A549 (cell line): ENCODE measurements around the gene HPRT1. TPM values are rescaled to one million over a fixed set of nuclear protein-coding genes. Genes with fewer than 3 reads are reported as not detected.
A peak's percentile ranks its signal among the peaks of the same experiment; 100 is the strongest.

ENCODE experiments used
- ATAC-seq, 2 experiments: fragments of 200-7000 bp in 1 of 2; fragments of >200 bp in 1 of 2; cut with Nextera tagmentation in 1 of 2; cut with Tn5 transposase in 1 of 2; 3 replicates each; pipeline versions ENCODE4 v1.8.0 to v1.9.1; 2018 to 2020; ENCODE audit warnings: mild to moderate bottlenecking in 1 of 2, moderate library complexity in 1 of 2
- CTCF ChIA-PET: fragments of 300-600 bp; sonication (Branson Sonifier 250); formaldehyde crosslinking; extraction: SDS; loops from one replicate; lab custom pipeline; 2021; ENCODE audit warnings: antibody characterized with exemption, inconsistent platforms; lab: Yijun Ruan, JAX
- POLR2A ChIA-PET: fragments of 350-600 bp; formaldehyde crosslinking; extraction: SDS; loops from one replicate; lab custom pipeline; 2021; ENCODE audit warnings: antibody characterized with exemption, inconsistent platforms; lab: Yijun Ruan, JAX
- DNase-seq, 2 experiments: peaks; one replicate each; pipeline versions ENCODE4 v3.0.0 to v3.0.0-alpha.2; 2011 to 2016; ENCODE audit warnings: low read depth in 1 of 2, low spot score in 1 of 2
- FAIRE-seq: peaks from 2 replicates; lab custom pipeline; 2011; peaks lifted over from hg19 to GRCh38; lab: Jason Lieb, UNC
- H3K27ac ChIP-seq, 2 experiments: fragments of >200 bp; sonication (Bioruptor Twin); formaldehyde crosslinking; 3 replicates each; pipeline ENCODE4 v1.5.1; 2016 to 2017
- H3K4me1 ChIP-seq: fragments of >200 bp; sonication (Bioruptor Twin); formaldehyde crosslinking; 3 replicates; pipeline ENCODE4 v1.6.1; 2016
- H3K4me2 ChIP-seq: fragments of >200 bp; sonication (Bioruptor Twin); formaldehyde crosslinking; 3 replicates; pipeline ENCODE4 v1.6.1; 2016
- H3K4me3 ChIP-seq: fragments of >200 bp; sonication (Bioruptor Twin); formaldehyde crosslinking; 3 replicates; pipeline ENCODE4 v1.5.1; 2016
- H3K9me3 ChIP-seq: fragments of >200 bp; sonication (Bioruptor Twin); formaldehyde crosslinking; 3 replicates; pipeline ENCODE4 v1.6.1; 2016
- ATOH8 ChIP-seq: fragments of 250-450 bp; sonication (Bioruptor Pico); IDR thresholded peaks from 2 replicates; pipeline ENCODE4 v1.5.0; 2020; ENCODE audit warnings: low read depth, mild to moderate bottlenecking, moderate library complexity
- CBX8 ChIP-seq: fragments of 200-600 bp; sonication (generic); IDR thresholded peaks from 2 replicates; pipeline ENCODE4 v1.6.1; 2016
- CHD2 ChIP-seq: fragments of 150-350 bp; IDR thresholded peaks from 2 replicates; pipeline ENCODE4 v1.6.1; 2014; ENCODE audit warnings: low read length; ENCODE audit not compliant: partially characterized antibody
- ELK1 ChIP-seq: fragments of 150-350 bp; IDR thresholded peaks from 2 replicates; pipeline ENCODE4 v1.6.1; 2014; ENCODE audit warnings: low read depth, mild to moderate bottlenecking, low read length
- EP300 ChIP-seq, 2 experiments: fragments of >200 bp; sonication (Bioruptor Twin); formaldehyde crosslinking; IDR thresholded peaks; 2 replicates in 1 of 2; 3 replicates in 1 of 2; pipeline ENCODE4 v1.6.1; 2016 to 2017
- FOSB ChIP-seq: fragments of 250-450 bp; sonication (Bioruptor Pico); IDR thresholded peaks from 2 replicates; pipeline ENCODE4 v1.5.0; 2020; ENCODE audit warnings: mild to moderate bottlenecking, moderate library complexity
- FOSL2 ChIP-seq, 2 experiments: fragments of 450-650 bp in 1 of 2; fragments of >200 bp in 1 of 2; sonication (Bioruptor Twin) in 1 of 2; formaldehyde crosslinking; IDR thresholded peaks; 2 replicates each; pipeline versions ENCODE4 v1.5.0 to v1.6.1; 2016 to 2020; ENCODE audit warnings: mild to moderate bottlenecking in 1 of 2, moderate library complexity in 1 of 2
- FOXS1 ChIP-seq: fragments of 250-450 bp; sonication (Bioruptor Pico); IDR thresholded peaks from 2 replicates; pipeline ENCODE4 v1.5.0; 2020; ENCODE audit warnings: mild to moderate bottlenecking, moderate library complexity
- HDAC2 ChIP-seq: fragments of 200-600 bp; sonication (generic); IDR thresholded peaks from 2 replicates; pipeline ENCODE4 v1.6.1; 2016
- HES2 ChIP-seq: fragments of >200 bp; sonication (Bioruptor Twin); formaldehyde crosslinking; IDR thresholded peaks from 2 replicates; pipeline ENCODE4 v1.6.1; 2016
- HEYL ChIP-seq: fragments of 250-450 bp; sonication (Bioruptor Pico); IDR thresholded peaks from 2 replicates; pipeline ENCODE4 v1.8.0; 2021; ENCODE audit warnings: mild to moderate bottlenecking, moderate library complexity
- HMGXB4 ChIP-seq: fragments of 250-450 bp; sonication (Bioruptor Pico); IDR thresholded peaks from 2 replicates; pipeline ENCODE4 v1.5.0; 2021; ENCODE audit warnings: mild to moderate bottlenecking, moderate library complexity, borderline replicate concordance
- HOXA7 ChIP-seq: fragments of 250-450 bp; sonication (Bioruptor Pico); IDR thresholded peaks from 2 replicates; pipeline ENCODE4 v1.5.0; 2020; ENCODE audit warnings: mild to moderate bottlenecking, moderate library complexity
- HOXB5 ChIP-seq: fragments of 250-450 bp; sonication (Bioruptor Pico); IDR thresholded peaks from 2 replicates; pipeline ENCODE4 v1.5.0; 2020; ENCODE audit warnings: mild to moderate bottlenecking, moderate library complexity
- JUN ChIP-seq, 2 experiments: fragments of >200 bp; sonication (Bioruptor Twin); formaldehyde crosslinking; IDR thresholded peaks; 2 replicates in 1 of 2; 3 replicates in 1 of 2; pipeline ENCODE4 v1.6.1; 2016 to 2017
- NFE2L2 ChIP-seq: fragments of 150-350 bp; conservative IDR thresholded peaks from 2 replicates; pipeline ENCODE4 v1.6.1; 2014; ENCODE audit warnings: low read length
- PHF8 ChIP-seq: fragments of 200-600 bp; sonication (generic); IDR thresholded peaks from 2 replicates; pipeline ENCODE4 v1.6.1; 2016; ENCODE audit warnings: low read depth, mild to moderate bottlenecking, antibody characterized with exemption, moderate library complexity, borderline replicate concordance
- RCOR1 ChIP-seq: fragments of 150-350 bp; IDR thresholded peaks from 2 replicates; pipeline ENCODE4 v1.6.1; 2014; ENCODE audit warnings: antibody characterized with exemption, low read length, low read depth
- SREBF2 ChIP-seq: fragments of 450-650 bp; IDR thresholded peaks from 2 replicates; pipeline ENCODE4 v1.6.1; 2014; ENCODE audit warnings: mild to moderate bottlenecking, moderate library complexity
- TFCP2L1 ChIP-seq: fragments of 250-450 bp; sonication (Bioruptor Pico); IDR thresholded peaks from 2 replicates; pipeline ENCODE4 v1.5.0; 2021; ENCODE audit warnings: mild to moderate bottlenecking
- ZC3H11A ChIP-seq: fragments of 450-650 bp; IDR thresholded peaks from 2 replicates; pipeline ENCODE4 v1.6.1; 2014; ENCODE audit warnings: antibody characterized with exemption, mild to moderate bottlenecking
- WGBS: methylation state at CpG from one replicate; pipeline ENCODE4 v1.1.6; 2017; ENCODE audit errors: missing lambda C conversion rate; 5-methylcytosine and 5-hydroxymethylcytosine counted together
- polyA plus RNA-seq, 4 experiments: library from polyadenylated mRNA; depleted of rRNA in 3 of 4; stranded (reverse); fragments of >200 nt; fragmentation: RNase III in 1 of 4; extraction: RNeasy Plus Mini Kit Qiagen cat#74134 plus additional on column Dnase treatment in 1 of 4; gene quantifications; 2 replicates in 3 of 4; 3 replicates in 1 of 4; pipeline ENCODE4 v1.2.3, GENCODE V29; 2011 to 2017
- TF ChIP-seq, protein P1 (sequence below): fragments of 450-650 bp; IDR thresholded peaks from 2 replicates; pipeline ENCODE4 v1.6.1; 2014; ENCODE audit warnings: antibody characterized with exemption
- TF ChIP-seq, protein P2 (sequence below): fragments of 200-600 bp; sonication (generic); IDR thresholded peaks from 2 replicates; pipeline ENCODE4 v1.6.1; 2016; ENCODE audit warnings: antibody characterized with exemption, mild to moderate bottlenecking, moderate library complexity
- TF ChIP-seq, protein P3 (sequence below): IDR thresholded peaks from 2 replicates; pipeline ENCODE4 v1.6.1; 2012

HPRT1 gene
- polyA plus RNA-seq, 2 of the 4 experiments (the other 2 are of a cell fraction), result 96.6 to 97.4 TPM

DNA sequence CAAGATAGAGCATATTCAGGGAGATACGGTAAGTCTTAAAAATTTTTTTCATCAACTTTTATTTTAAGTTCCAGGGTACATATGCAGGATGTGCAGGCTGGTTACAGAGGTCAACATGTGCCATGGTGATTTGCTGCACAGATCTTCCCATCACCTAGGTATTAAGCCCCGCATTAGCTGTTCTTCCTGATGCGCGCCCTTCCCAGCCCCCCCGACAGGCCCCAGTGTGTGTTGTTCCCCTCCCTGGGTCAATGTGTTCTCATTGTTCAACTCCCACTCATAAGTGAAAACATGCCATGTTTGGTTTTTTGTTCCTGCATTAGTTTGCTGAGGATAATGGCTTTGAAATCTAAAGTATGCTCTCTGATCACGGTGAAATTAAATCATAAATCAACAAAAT lies 64.2 kb downstream of the HPRT1 start:
- DNase-seq (no peak), ATAC-seq (no peak), FAIRE-seq (no peak)
- H3K27ac ChIP-seq, result peak overlapping the region; percentile 11 to 56; a peak in 3 of 6 replicates
- H3K4me2 ChIP-seq, result no peak overlapping the region
- POLR2A ChIA-PET, result no interaction called here
- 97% methylated on average over 6 of the region's 6 CpGs for WGBS
- H3K4me1 ChIP-seq, result peaks cover 24% of the 10 kb centered on the region
- no peak for TF ChIP-seq ELK1
- TF ChIP-seq, protein P1, sequence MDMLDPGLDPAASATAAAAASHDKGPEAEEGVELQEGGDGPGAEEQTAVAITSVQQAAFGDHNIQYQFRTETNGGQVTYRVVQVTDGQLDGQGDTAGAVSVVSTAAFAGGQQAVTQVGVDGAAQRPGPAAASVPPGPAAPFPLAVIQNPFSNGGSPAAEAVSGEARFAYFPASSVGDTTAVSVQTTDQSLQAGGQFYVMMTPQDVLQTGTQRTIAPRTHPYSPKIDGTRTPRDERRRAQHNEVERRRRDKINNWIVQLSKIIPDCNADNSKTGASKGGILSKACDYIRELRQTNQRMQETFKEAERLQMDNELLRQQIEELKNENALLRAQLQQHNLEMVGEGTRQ, result no peak
- no peak for TF ChIP-seq HES2
- no peak for TF ChIP-seq CBX8
- TF ChIP-seq RCOR1, result no peak
- TF ChIP-seq ATOH8, result no peak
- no peak for TF ChIP-seq NFE2L2
- TF ChIP-seq PHF8, result no peak
- no peak for TF ChIP-seq CHD2
- no peak for TF ChIP-seq HEYL (CRISPR knock-in tag)
- no peak for TF ChIP-seq FOSB (CRISPR knock-in tag)
- TF ChIP-seq, protein P2, sequence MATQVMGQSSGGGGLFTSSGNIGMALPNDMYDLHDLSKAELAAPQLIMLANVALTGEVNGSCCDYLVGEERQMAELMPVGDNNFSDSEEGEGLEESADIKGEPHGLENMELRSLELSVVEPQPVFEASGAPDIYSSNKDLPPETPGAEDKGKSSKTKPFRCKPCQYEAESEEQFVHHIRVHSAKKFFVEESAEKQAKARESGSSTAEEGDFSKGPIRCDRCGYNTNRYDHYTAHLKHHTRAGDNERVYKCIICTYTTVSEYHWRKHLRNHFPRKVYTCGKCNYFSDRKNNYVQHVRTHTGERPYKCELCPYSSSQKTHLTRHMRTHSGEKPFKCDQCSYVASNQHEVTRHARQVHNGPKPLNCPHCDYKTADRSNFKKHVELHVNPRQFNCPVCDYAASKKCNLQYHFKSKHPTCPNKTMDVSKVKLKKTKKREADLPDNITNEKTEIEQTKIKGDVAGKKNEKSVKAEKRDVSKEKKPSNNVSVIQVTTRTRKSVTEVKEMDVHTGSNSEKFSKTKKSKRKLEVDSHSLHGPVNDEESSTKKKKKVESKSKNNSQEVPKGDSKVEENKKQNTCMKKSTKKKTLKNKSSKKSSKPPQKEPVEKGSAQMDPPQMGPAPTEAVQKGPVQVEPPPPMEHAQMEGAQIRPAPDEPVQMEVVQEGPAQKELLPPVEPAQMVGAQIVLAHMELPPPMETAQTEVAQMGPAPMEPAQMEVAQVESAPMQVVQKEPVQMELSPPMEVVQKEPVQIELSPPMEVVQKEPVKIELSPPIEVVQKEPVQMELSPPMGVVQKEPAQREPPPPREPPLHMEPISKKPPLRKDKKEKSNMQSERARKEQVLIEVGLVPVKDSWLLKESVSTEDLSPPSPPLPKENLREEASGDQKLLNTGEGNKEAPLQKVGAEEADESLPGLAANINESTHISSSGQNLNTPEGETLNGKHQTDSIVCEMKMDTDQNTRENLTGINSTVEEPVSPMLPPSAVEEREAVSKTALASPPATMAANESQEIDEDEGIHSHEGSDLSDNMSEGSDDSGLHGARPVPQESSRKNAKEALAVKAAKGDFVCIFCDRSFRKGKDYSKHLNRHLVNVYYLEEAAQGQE, result no peak
- no peak for TF ChIP-seq JUN (IDR thresholded peaks at IDR 0.05)
- no peak for TF ChIP-seq FOSL2 (IDR thresholded peaks at IDR 0.05)
- no peak for TF ChIP-seq FOSL2 (CRISPR knock-in tag; IDR thresholded peaks at IDR 0.05)
- TF ChIP-seq, protein P3, sequence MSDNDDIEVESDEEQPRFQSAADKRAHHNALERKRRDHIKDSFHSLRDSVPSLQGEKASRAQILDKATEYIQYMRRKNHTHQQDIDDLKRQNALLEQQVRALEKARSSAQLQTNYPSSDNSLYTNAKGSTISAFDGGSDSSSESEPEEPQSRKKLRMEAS, result no peak
- no peak for TF ChIP-seq ZC3H11A
- CTCF ChIA-PET, result interaction anchor here (6.0 kb wide), 1 partner anchor 228 kb away, joined by 77 read pairs; no protein-coding TSS in a partner anchor
- no peaks in the 10 kb centered on the region for H3K9me3 ChIP-seq
- H3K4me3 ChIP-seq, result no peak overlapping the region

GRCh38 chrX:134525086-134525792 lies 65.3 kb downstream of the HPRT1 start:
- H3K9me3 ChIP-seq, result no peaks in the 10 kb centered on the region
- H3K4me1 ChIP-seq, result peaks cover 24% of the 10 kb centered on the region
- TF ChIP-seq SREBF2 (no peak), EP300 (IDR thresholded peaks at IDR 0.05) (no peak), HOXA7 (CRISPR knock-in tag) (no peak), HMGXB4 (no peak), HDAC2 (no peak), FOXS1 (no peak), ZC3H11A (no peak), PHF8 (no peak), TFCP2L1 (no peak), HEYL (CRISPR knock-in tag) (no peak), HOXB5 (CRISPR knock-in tag) (no peak)
- POLR2A ChIA-PET, result no interaction called here
- no peak overlapping the region for H3K4me3 ChIP-seq
- CTCF ChIA-PET, result no interaction called here
- H3K4me2 ChIP-seq, result no peak overlapping the region
- peak overlapping the region; percentile 11 to 68; a peak in 4 of 6 replicates for H3K27ac ChIP-seq
- no peak for ATAC-seq
- no peak for DNase-seq
- peak; percentile 13 for FAIRE-seq
- WGBS, result 90% methylated on average over 15 of the region's 15 CpGs
